H1 (cell line): ENCODE data around the gene NEUROD1. TPM values are rescaled to one million over a fixed set of nuclear protein-coding genes. Genes with fewer than 3 reads are reported as not detected.
A peak's percentile ranks its signal among the peaks of the same experiment; 100 is the strongest.

ENCODE experiments used
- CTCF ChIA-PET: fragments of 300-600 bp; sonication (Branson Sonifier 250); formaldehyde crosslinking; loops from one replicate; lab custom pipeline; 2021; ENCODE audit not compliant: partially characterized antibody; lab: Charles Lee
- POLR2A ChIA-PET: fragments of 300-600 bp; sonication (Branson Sonifier 250); formaldehyde crosslinking; loops from one replicate; lab custom pipeline; 2021; ENCODE audit warnings: inconsistent platforms; ENCODE audit not compliant: partially characterized antibody; lab: Charles Lee
- DNase-seq, 2 experiments: peaks; one replicate each; pipeline versions ENCODE4 v3.0.0 to v3.0.0-alpha.2; 2010 to 2022; ENCODE audit warnings: low spot score in 2 of 2, low read depth in 1 of 2, mixed read lengths in 1 of 2
- FAIRE-seq: peaks from 2 replicates; lab custom pipeline; 2011; peaks lifted over from hg19 to GRCh38; lab: Jason Lieb, UNC
- H2AFZ ChIP-seq: 2 replicates; pipeline ENCODE4 v1.8.1; 2012; ENCODE audit warnings: low read length, inconsistent platforms
- H2AK5ac ChIP-seq: 2 replicates; pipeline ENCODE4 v1.6.1; 2013; ENCODE audit warnings: low read depth, low read length
- H2BK120ac ChIP-seq: replicated peaks from 2 replicates; pipeline ENCODE3; 2013; ENCODE audit warnings: low read depth, low read length, inconsistent platforms
- H2BK12ac ChIP-seq: 2 replicates; pipeline ENCODE4 v1.6.1; 2013; ENCODE audit warnings: low read depth, low read length
- H2BK15ac ChIP-seq: 2 replicates; pipeline ENCODE4 v1.6.1; 2013; ENCODE audit warnings: low read length
- H2BK20ac ChIP-seq: 2 replicates; pipeline ENCODE4 v1.6.1; 2013; ENCODE audit warnings: low read length
- H2BK5ac ChIP-seq: 2 replicates; pipeline ENCODE4 v1.6.1; 2013; ENCODE audit warnings: low read depth, low read length
- H3K14ac ChIP-seq: 2 replicates; pipeline ENCODE4 v1.6.1; 2013; ENCODE audit warnings: inconsistent platforms; ENCODE audit not compliant: insufficient read length
- H3K18ac ChIP-seq: 2 replicates; pipeline ENCODE4 v1.6.1; 2013; ENCODE audit warnings: low read length; ENCODE audit errors: extremely low read depth
- H3K23ac ChIP-seq: 2 replicates; pipeline ENCODE4 v1.6.1; 2013; ENCODE audit warnings: inconsistent platforms; ENCODE audit not compliant: insufficient read length
- H3K23me2 ChIP-seq: 2 replicates; pipeline ENCODE4 v1.6.1; 2013; ENCODE audit warnings: low read depth, low read length
- H3K27ac ChIP-seq: 2 replicates; pipeline ENCODE4 v1.6.1; 2011; ENCODE audit warnings: low read depth, low read length, inconsistent platforms
- H3K27me3 ChIP-seq, 4 experiments: replicated peaks in 1 of 4; 1 replicate in 1 of 4; 2 replicates in 3 of 4; pipeline versions ENCODE4 v1.6.1 to v1.8.1; 2011 to 2013; ENCODE audit warnings: low read length in 3 of 4, mild to moderate bottlenecking in 3 of 4, inconsistent platforms in 2 of 4, mixed read lengths in 2 of 4, moderate library complexity in 1 of 4; ENCODE audit not compliant: control insufficient read depth in 3 of 4, insufficient read depth in 3 of 4; ENCODE audit errors: extremely low read depth in 1 of 4
- H3K36me3 ChIP-seq, 4 experiments: 2 replicates each; pipeline versions ENCODE4 v1.6.1 to v1.8.1; 2011 to 2013; ENCODE audit warnings: mild to moderate bottlenecking in 4 of 4, low read length in 3 of 4, moderate library complexity in 2 of 4, control low read depth in 1 of 4, inconsistent platforms in 1 of 4; ENCODE audit not compliant: insufficient read depth in 4 of 4, control insufficient read depth in 2 of 4
- H3K4ac ChIP-seq: replicated peaks from 2 replicates; pipeline ENCODE3; 2013; ENCODE audit warnings: low read length, low read depth, mixed read lengths, inconsistent platforms; ENCODE audit not compliant: insufficient read length
- H3K4me1 ChIP-seq, 4 experiments: replicated peaks in 1 of 4; 1 replicate in 1 of 4; 2 replicates in 3 of 4; pipeline versions ENCODE4 v1.6.1 to v1.8.1; 2011 to 2013; ENCODE audit warnings: low read length in 3 of 4, inconsistent platforms in 2 of 4, mixed read lengths in 1 of 4; ENCODE audit not compliant: insufficient read depth in 4 of 4, control insufficient read depth in 3 of 4
- H3K4me2 ChIP-seq, 2 experiments: 2 replicates each; pipeline versions ENCODE4 v1.6.1 to v1.8.1; 2011 to 2013; ENCODE audit warnings: low read depth in 2 of 2, low read length in 2 of 2, control low read depth in 1 of 2, inconsistent platforms in 1 of 2, mild to moderate bottlenecking in 1 of 2; ENCODE audit not compliant: insufficient read depth in 1 of 2
- H3K4me3 ChIP-seq, 4 experiments: fragments of 200-600, 300-600 bp in 1 of 4; sonication (generic), shearing (Covaris generic), sonication (Bioruptor Twin) in 1 of 4; 2 replicates each; pipeline versions ENCODE4 v1.5.1 to v1.8.1; 2011 to 2016; ENCODE audit warnings: low read length in 4 of 4, low read depth in 3 of 4, control low read depth in 2 of 4, inconsistent platforms in 2 of 4, mild to moderate bottlenecking in 2 of 4, mixed read lengths in 1 of 4, moderate library complexity in 1 of 4; ENCODE audit not compliant: insufficient read depth in 2 of 4; ENCODE audit errors: extremely low read depth in 1 of 4
- H3K56ac ChIP-seq: replicated peaks from 2 replicates; pipeline ENCODE3; 2013; ENCODE audit warnings: low read depth, mild to moderate bottlenecking, mixed read lengths, low read length, inconsistent platforms; ENCODE audit not compliant: insufficient read length
- H3K79me1 ChIP-seq: 2 replicates; pipeline ENCODE4 v1.6.1; 2013; ENCODE audit warnings: low read depth, low read length, control low read depth
- H3K79me2 ChIP-seq, 2 experiments: 2 replicates each; pipeline versions ENCODE4 v1.6.1 to v1.8.1; 2012 to 2013; ENCODE audit warnings: low read length in 2 of 2, mild to moderate bottlenecking in 2 of 2, inconsistent platforms in 1 of 2; ENCODE audit not compliant: insufficient read depth in 2 of 2, control insufficient read depth in 1 of 2
- H3K9ac ChIP-seq, 4 experiments: replicated peaks in 1 of 4; 1 replicate in 1 of 4; 2 replicates in 3 of 4; pipeline versions ENCODE4 v1.6.1 to v1.8.1; 2011 to 2013; ENCODE audit warnings: low read depth in 3 of 4, low read length in 3 of 4, control low read depth in 2 of 4, mild to moderate bottlenecking in 2 of 4, moderate library complexity in 2 of 4, inconsistent platforms in 1 of 4; ENCODE audit errors: extremely low read depth in 1 of 4
- H3K9me3 ChIP-seq, 2 experiments: 2 replicates each; pipeline versions ENCODE4 v1.6.1 to v1.8.1; 2012 to 2013; ENCODE audit warnings: mild to moderate bottlenecking in 2 of 2, moderate library complexity in 2 of 2, control low read depth in 1 of 2, inconsistent platforms in 1 of 2, low read depth in 1 of 2, low read length in 1 of 2, mixed read lengths in 1 of 2; ENCODE audit not compliant: insufficient read depth in 2 of 2
- H4K20me1 ChIP-seq, 2 experiments: replicated peaks in 1 of 2; 2 replicates each; pipeline versions ENCODE3 to v1.8.1; 2011 to 2013; ENCODE audit warnings: inconsistent platforms in 2 of 2, low read length in 2 of 2, mild to moderate bottlenecking in 1 of 2; ENCODE audit not compliant: insufficient read depth in 2 of 2, control insufficient read depth in 1 of 2
- H4K5ac ChIP-seq: 2 replicates; pipeline ENCODE4 v1.6.1; 2013; ENCODE audit warnings: low read length, low read depth, mixed read lengths, inconsistent platforms; ENCODE audit not compliant: insufficient read length
- H4K8ac ChIP-seq: 2 replicates; pipeline ENCODE4 v1.8.0; 2013; ENCODE audit warnings: mild to moderate bottlenecking, moderate library complexity, low read length, inconsistent platforms; ENCODE audit not compliant: insufficient read depth; ENCODE audit errors: extremely low read depth
- H4K91ac ChIP-seq: replicated peaks from 2 replicates; pipeline ENCODE3; 2013; ENCODE audit warnings: low read length, mixed read lengths, inconsistent platforms; ENCODE audit not compliant: insufficient read length
- BCL11A ChIP-seq, 2 experiments: IDR thresholded peaks; one replicate each; pipeline ENCODE4 v1.6.1; 2011; ENCODE audit warnings: low read depth in 2 of 2, low read length in 2 of 2, mild to moderate bottlenecking in 2 of 2
- CHD1 ChIP-seq: IDR thresholded peaks from 2 replicates; pipeline ENCODE4 v1.6.1; 2012; ENCODE audit warnings: low read depth, low read length, improper control_type of control experiment
- CTBP2 ChIP-seq: IDR thresholded peaks from 2 replicates; pipeline ENCODE4 v1.7.0; 2011; ENCODE audit warnings: borderline replicate concordance, mild to moderate bottlenecking, moderate library complexity, mixed read lengths, low read length; ENCODE audit not compliant: insufficient read depth, insufficient read length
- JUN ChIP-seq: IDR thresholded peaks from 2 replicates; pipeline ENCODE4 v1.6.1; 2011; ENCODE audit warnings: low read depth, mild to moderate bottlenecking, improper control_type of control experiment, low read length
- KDM5A ChIP-seq: fragments of 200-600 bp; IDR thresholded peaks from 2 replicates; pipeline ENCODE4 v1.7.1; 2012; ENCODE audit warnings: mild to moderate bottlenecking, low read length, inconsistent platforms, mixed read lengths
- NRF1 ChIP-seq: IDR thresholded peaks from 2 replicates; pipeline ENCODE4 v1.6.1; 2011; ENCODE audit warnings: mild to moderate bottlenecking, low read depth, low read length, improper control_type of control experiment
- POU5F1 ChIP-seq: IDR thresholded peaks from 2 replicates; pipeline ENCODE4 v1.6.1; 2011; ENCODE audit warnings: low read depth, mild to moderate bottlenecking, low read length, moderate library complexity
- RAD21 ChIP-seq, 2 experiments: IDR thresholded peaks in 1 of 2; conservative IDR thresholded peaks in 1 of 2; 2 replicates each; pipeline ENCODE4 v1.6.1; 2011; ENCODE audit warnings: low read depth in 2 of 2, low read length in 2 of 2, improper control_type of control experiment in 1 of 2, inconsistent platforms in 1 of 2, mild to moderate bottlenecking in 1 of 2, moderate library complexity in 1 of 2
- YY1 ChIP-seq: IDR thresholded peaks from 2 replicates; pipeline ENCODE4 v1.6.1; 2011; ENCODE audit warnings: low read depth, mild to moderate bottlenecking, low read length
- ZNF274 ChIP-seq: IDR thresholded peaks from 2 replicates; pipeline ENCODE4 v1.7.0; 2012; ENCODE audit warnings: low read length, borderline replicate concordance; ENCODE audit errors: extremely low read depth
- WGBS, 2 experiments: shearing (Covaris generic) in 1 of 2; methylation state at CpG; one replicate each; pipeline versions ENCODE4 v1.1.6 to v1.1.7; 2013 to 2015; ENCODE audit warnings: low lambda C conversion rate in 2 of 2, mixed read lengths in 2 of 2, inconsistent platforms in 1 of 2, low coverage in 1 of 2, missing lambda C conversion rate in 1 of 2; ENCODE audit not compliant: insufficient replicate concordance in 2 of 2, insufficient coverage in 1 of 2, insufficient read length in 1 of 2; ENCODE audit errors: extremely low coverage in 1 of 2, missing lambda C conversion rate in 1 of 2; 5-methylcytosine and 5-hydroxymethylcytosine counted together
- polyA plus RNA-seq, 7 experiments: library from polyadenylated mRNA; depleted of rRNA in 3 of 7; stranded (reverse) in 5 of 7; unstranded in 2 of 7; fragments of >200 nt in 5 of 7; fragments of 200-250 nt in 2 of 7; gene quantifications; 1 replicate in 5 of 7; 2 replicates in 1 of 7; 4 replicates in 1 of 7; pipeline versions ENCODE4 v1.2.1 to v1.2.3, GENCODE V29; 2011 to 2013; ENCODE audit warnings: missing spikeins in 2 of 7, mixed read lengths in 2 of 7
- total RNA-seq: library from RNA; stranded (reverse); fragmentation: NEBNext Ultra II Directional; extraction: Animal tissue kit (Norgen Biotek cat#: 25700); gene quantifications from 2 replicates; pipeline ENCODE4 v1.2.1, GENCODE V29; 2021
- TF ChIP-seq, protein P1 (sequence below): IDR thresholded peaks from 2 replicates; pipeline ENCODE4 v1.6.1; 2012; ENCODE audit warnings: inconsistent platforms

Gene NEUROD1
- total and polyA plus RNA-seq, 2 of the 8 experiments (the other 6 are each of a cell fraction or from before 2014, with no cell fraction given): 0.08 TPM; not detected in 1

DNA sequence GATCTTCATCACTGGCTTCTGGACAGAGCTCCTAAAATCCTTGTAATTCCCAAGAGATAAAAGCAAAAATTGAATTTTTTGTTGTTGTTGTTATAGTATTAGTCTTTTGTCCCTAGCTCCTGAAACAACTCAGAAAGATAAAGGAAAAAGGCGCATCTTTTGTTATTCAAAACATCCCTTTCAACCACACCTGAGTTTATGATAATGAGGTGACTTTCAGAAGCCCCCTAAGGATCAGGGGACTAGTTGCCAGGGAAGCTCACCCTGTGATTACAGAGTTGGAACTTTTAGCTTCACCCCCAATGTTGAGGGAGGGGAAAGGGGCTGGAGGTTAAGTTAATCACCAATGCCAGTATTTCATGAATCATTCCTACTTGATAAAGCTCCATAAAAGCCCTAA is 13.1 kb downstream of the NEUROD1 start:
- Histone ChIP-seq H3K79me2 (no peaks in the 10 kb centered on the region), H2BK15ac (no peak overlapping the region), H3K79me1 (no peaks in the 10 kb centered on the region), H3K4me3 (peak overlapping the region in 1 of 4 experiments; percentile 32; a peak in 1 of 8 replicates), H3K18ac (no peak overlapping the region), H2BK20ac (no peak overlapping the region), H2BK120ac (no peak overlapping the region), H3K23me2 (no peaks in the 10 kb centered on the region), H3K4ac (no peak overlapping the region), H4K20me1 (peaks cover 0 to 2% of the 10 kb centered on the region in 2 experiments), H2BK12ac (no peak overlapping the region), H3K56ac (no peak overlapping the region), H3K36me3 (no peaks in the 10 kb centered on the region; a peak in 1 of 8 replicates), H3K9me3 (peaks cover 7 to 9% of the 10 kb centered on the region in 2 experiments; a peak in 3 of 4 replicates), H2AK5ac (no peak overlapping the region), H3K14ac (no peak overlapping the region), H3K4me2 (peak overlapping the region; percentile 7 to 25; a peak in 2 of 4 replicates), H4K8ac (no peak overlapping the region), H4K5ac (no peak overlapping the region), H3K23ac (no peak overlapping the region), H4K91ac (no peak overlapping the region), H3K4me1 (peaks cover 1 to 5% (median 4%) of the 10 kb centered on the region in 4 experiments; a peak in 6 of 7 replicates), H2AFZ (no peak overlapping the region), H3K9ac (no peak overlapping the region), H2BK5ac (no peak overlapping the region), H3K27me3 (no peaks in the 10 kb centered on the region; a peak in 2 of 7 replicates), H3K27ac (no peak overlapping the region)
- CTCF ChIA-PET: interaction anchor here (0.8 to 2.1 kb wide), 6 partner anchors 9 to 201 kb away, joined by 3 to 8 read pairs (median 4); no protein-coding TSS in a partner anchor
- DNase-seq (no peak), FAIRE-seq (no peak)
- TF ChIP-seq ZNF274 (no peak), JUN (no peak), NRF1 (no peak), YY1 (no peak), CHD1 (no peak), POU5F1 (no peak), RAD21 (IDR thresholded peaks at IDR 0.05 in 1 of 2, conservative IDR thresholded peaks at IDR 0.05 in 1 of 2; ENCODE audit: low read depth in 2 of 2, low read length in 2 of 2) (no peak), KDM5A (no peak), CTBP2 (no peak), BCL11A (IDR thresholded peaks at IDR 0.05; ENCODE audit: low read depth in 2 of 2, low read length in 2 of 2) (no peak)
- TF ChIP-seq, protein P1, sequence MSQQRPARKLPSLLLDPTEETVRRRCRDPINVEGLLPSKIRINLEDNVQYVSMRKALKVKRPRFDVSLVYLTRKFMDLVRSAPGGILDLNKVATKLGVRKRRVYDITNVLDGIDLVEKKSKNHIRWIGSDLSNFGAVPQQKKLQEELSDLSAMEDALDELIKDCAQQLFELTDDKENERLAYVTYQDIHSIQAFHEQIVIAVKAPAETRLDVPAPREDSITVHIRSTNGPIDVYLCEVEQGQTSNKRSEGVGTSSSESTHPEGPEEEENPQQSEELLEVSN: no peak
- POLR2A ChIA-PET: interaction anchor here (1.0 to 2.4 kb wide), 3 partner anchors 11 to 13 kb away, joined by 3 to 6 read pairs (median 3); partner anchors contain the start of genes CERKL and NEUROD1
- 35% methylated on average over 1 of the region's 1 CpG; no CpG with 5 or more reads in 1 of the 2 experiments for WGBS, 2 experiments
